Endothelial cell of umbilical vein (primary cell): ENCODE measurements around the gene ABCG2. TPM values are rescaled to one million over a fixed set of nuclear protein-coding genes. Genes with fewer than 3 reads are reported as not detected.

Experiments
- BruUV-seq: library from RNA; stranded (reverse); fragments of 400-500 nt; replicated peaks from 2 replicates; lab custom pipeline; 2021; lab: Mats Ljungman, UMichigan
- CTCF ChIA-PET: fragments of 300-600, 350-600 bp; sonication (Branson Sonifier 250); formaldehyde crosslinking; loops from one replicate; lab custom pipeline; 2021; ENCODE audit warnings: antibody characterized with exemption, inconsistent platforms; lab: Charles Lee
- POLR2A ChIA-PET: fragments of 300-600, 350-600 bp; sonication (Branson Sonifier 250); formaldehyde crosslinking; loops from one replicate; lab custom pipeline; 2021; ENCODE audit warnings: antibody characterized with exemption, inconsistent platforms; lab: Charles Lee
- DNase-seq: peaks from one replicate; pipeline ENCODE4 v3.0.0-alpha.2; 2011; ENCODE audit warnings: low read depth, low spot score
- FAIRE-seq: peaks from 2 replicates; lab custom pipeline; 2011; peaks lifted over from hg19 to GRCh38; lab: Jason Lieb, UNC
- H2AFZ ChIP-seq: 2 replicates; pipeline ENCODE4 v1.6.0; 2012; ENCODE audit warnings: low read depth, low read length, control low read depth, inconsistent platforms
- H3K27ac ChIP-seq: 2 replicates; pipeline ENCODE4 v1.5.1; 2011; ENCODE audit warnings: low read depth, mild to moderate bottlenecking, control low read depth, low read length, moderate library complexity; ENCODE audit not compliant: insufficient read depth
- H3K27me3 ChIP-seq, 2 experiments: 2 replicates each; pipeline versions ENCODE4 v1.6.0 to v1.6.1; 2011; ENCODE audit warnings: low read length in 2 of 2, mixed read lengths in 1 of 2; ENCODE audit not compliant: control insufficient read depth in 2 of 2, insufficient read depth in 2 of 2
- H3K36me3 ChIP-seq, 2 experiments: 2 replicates in 1 of 2; 3 replicates in 1 of 2; pipeline ENCODE4 v1.5.1; 2011; ENCODE audit warnings: low read length in 2 of 2, mild to moderate bottlenecking in 1 of 2, moderate library complexity in 1 of 2; ENCODE audit not compliant: control insufficient read depth in 2 of 2, insufficient read depth in 2 of 2; ENCODE audit errors: extremely low read depth in 1 of 2
- H3K4me1 ChIP-seq: 3 replicates; pipeline ENCODE4 v1.5.1; 2011; ENCODE audit warnings: mild to moderate bottlenecking, low read length; ENCODE audit not compliant: control insufficient read depth, insufficient read depth; ENCODE audit errors: extremely low read depth
- H3K4me2 ChIP-seq: 2 replicates; pipeline ENCODE4 v1.6.1; 2011; ENCODE audit warnings: low read length, control low read depth, mixed read lengths; ENCODE audit not compliant: insufficient read depth
- H3K4me3 ChIP-seq, 3 experiments: fragments of 200-600 bp in 1 of 3; sonication (generic), shearing (Covaris generic) in 1 of 3; replicated peaks in 1 of 3; 2 replicates each; pipeline ENCODE4 v1.5.1; 2011 to 2016; ENCODE audit warnings: control low read depth in 3 of 3, low read length in 3 of 3, mild to moderate bottlenecking in 2 of 3, inconsistent platforms in 1 of 3, low read depth in 1 of 3, moderate library complexity in 1 of 3; ENCODE audit not compliant: insufficient read depth in 1 of 3
- H3K79me2 ChIP-seq: 2 replicates; pipeline ENCODE4 v1.6.0; 2012; ENCODE audit warnings: low read length, inconsistent platforms; ENCODE audit not compliant: control insufficient read depth, insufficient read depth
- H3K9ac ChIP-seq: replicated peaks from 2 replicates; pipeline ENCODE3; 2011; ENCODE audit warnings: low read length, control low read depth; ENCODE audit not compliant: insufficient read depth; ENCODE audit errors: extremely low read depth
- H3K9me1 ChIP-seq: replicated peaks from 3 replicates; pipeline ENCODE4 v1.6.0; 2011; ENCODE audit warnings: mild to moderate bottlenecking, low read length; ENCODE audit not compliant: control insufficient read depth, insufficient read depth; ENCODE audit errors: extremely low read depth
- H3K9me3 ChIP-seq: replicated peaks from 2 replicates; pipeline ENCODE4 v1.5.1; 2012; ENCODE audit warnings: low read length, inconsistent platforms; ENCODE audit not compliant: control insufficient read depth, insufficient read depth
- H4K20me1 ChIP-seq: replicated peaks from 2 replicates; pipeline ENCODE3; 2011; ENCODE audit warnings: mild to moderate bottlenecking, low read length; ENCODE audit not compliant: control insufficient read depth, insufficient read depth; ENCODE audit errors: extremely low read depth
- CTCF ChIP-seq, 2 donors: IDR thresholded peaks; 1 replicate in 1 of 2; 2 replicates in 1 of 2; pipeline ENCODE4 v1.5.1; 2011; ENCODE audit warnings: low read length in 2 of 2, mild to moderate bottlenecking in 2 of 2, moderate library complexity in 2 of 2, control low read depth in 1 of 2, inconsistent platforms in 1 of 2, low read depth in 1 of 2; ENCODE audit not compliant: insufficient read depth in 1 of 2; ENCODE audit errors: extremely low read depth in 1 of 2
- EZH2 ChIP-seq: IDR thresholded peaks from 2 replicates; pipeline ENCODE4 v1.6.1; 2012; ENCODE audit warnings: borderline replicate concordance, low read depth, mild to moderate bottlenecking, moderate library complexity, low read length, inconsistent platforms; ENCODE audit not compliant: severe bottlenecking
- GATA2 ChIP-seq: IDR thresholded peaks from 2 replicates; pipeline ENCODE4 v1.7.0; 2011; ENCODE audit warnings: low read depth, mild to moderate bottlenecking, moderate library complexity, mixed read lengths, low read length; ENCODE audit not compliant: insufficient read length, insufficient read depth
- MAX ChIP-seq: IDR thresholded peaks from 2 replicates; pipeline ENCODE4 v1.6.1; 2011; ENCODE audit not compliant: insufficient read depth, insufficient read length
- MYC ChIP-seq: IDR thresholded peaks from one replicate; pipeline ENCODE4 v1.6.1; 2011; ENCODE audit warnings: mild to moderate bottlenecking, low read depth, low read length
- POLR2A ChIP-seq: IDR thresholded peaks from 2 replicates; pipeline ENCODE4 v1.6.1; 2012; ENCODE audit warnings: low read depth, mild to moderate bottlenecking, control low read depth, low read length
- POLR2AphosphoS5 ChIP-seq: IDR thresholded peaks from 2 replicates; pipeline ENCODE4 v1.6.1; 2012; ENCODE audit warnings: low read depth, mild to moderate bottlenecking, control low read depth, low read length, moderate library complexity; ENCODE audit not compliant: insufficient read depth
- dilution Hi-C: fragments of 300-500 bp; cut with MboI; formaldehyde crosslinking; loops from one replicate; pipeline ENCODE4 v1.15.0; 2019; ENCODE audit warnings: low sequenced_read_pairs; ENCODE audit not compliant: extremely low pct_ligation_motif_present
- intact Hi-C: fragments of 100-400 bp; cut with micrococcal nuclease; formaldehyde crosslinking; loops from one replicate; pipeline ENCODE4 v1.10.0; 2022
- polyA plus RNA-seq, 4 experiments: library from polyadenylated mRNA; depleted of rRNA in 3 of 4; stranded (reverse) in 3 of 4; unstranded in 1 of 4; fragments of >200 nt; gene quantifications; 2 replicates each; pipeline versions ENCODE4 v1.2.1 to v1.2.3, GENCODE V29; 2011 to 2012; ENCODE audit warnings: missing spikeins in 1 of 4
- total RNA-seq: library from RNA; stranded (reverse); gene quantifications from 2 replicates; pipeline ENCODE4 v1.2.3, GENCODE V29; 2021

ABCG2 gene
- total and polyA plus RNA-seq, 2 donors (not counting 3 experiments of a cell fraction or from before 2014, with no cell fraction given), result 3.4 to 5.0 TPM

- DNase-seq, result peak; percentile 47
- dilution Hi-C loops, result no loop called here
- Histone ChIP-seq H3K4me2 (no peak overlapping the region), H3K4me3 (no peak overlapping the region), H3K36me3 (no peaks in the 10 kb centered on the region), H3K9me1 (no peaks in the 10 kb centered on the region), H4K20me1 (no peaks in the 10 kb centered on the region), H3K27ac (no peak overlapping the region), H2AFZ (no peak overlapping the region), H3K27me3 (no peaks in the 10 kb centered on the region), H3K4me1 (no peaks in the 10 kb centered on the region), H3K9ac (no peak overlapping the region), H3K79me2 (no peaks in the 10 kb centered on the region), H3K9me3 (no peaks in the 10 kb centered on the region)
- no TSS peak for BruUV-seq
- ChIA-PET CTCF (interaction anchor here (1.4 kb wide), 1 partner anchor 15 kb away, joined by 3 read pairs; no protein-coding TSS in a partner anchor), POLR2A (no interaction called here)
- intact Hi-C loops, result no loop called here
- TF ChIP-seq GATA2 (no peak), EZH2 (no peak), POLR2A (no peak), MAX (no peak), POLR2AphosphoS5 (no peak), MYC (no peak), CTCF (IDR thresholded peaks at IDR 0.05; ENCODE audit: extremely low read depth in 1 of 2, insufficient read depth in 1 of 2, low read depth in 1 of 2, low read length in 2 of 2) (no peak)
- peak; percentile 59 for FAIRE-seq
Observed at GRCh38 chr4:88090898-88091297, 67.5 kb downstream of the ABCG2 start.
